ENCODE measurements around the gene SV2B.
A peak's percentile ranks its signal among the peaks of the same experiment; 100 is the strongest.
"Not testable (repeated sequence)": the region's sequence is repeated elsewhere in the genome, so short reads cannot be mapped to it uniquely, and the experiment has no call there.

Gene SV2B

GRCh38 chr15:91099995-91100813, at the start of gene SV2B:
Gene SV2B, plus strand, starts transcription at chr15:91100257. Its CDS starts 126,007 bp downstream, at chr15:91226264.
- peak within 1 kb of the TSS; percentile 54 for H3K4me3 ChIP-seq (ENCODE audit: low read depth, low read length)
- no peak for DNase-seq (ENCODE audit: low read depth)

GRCh38 chr15:91051248-91051647, 48.8 kb upstream of the SV2B start:
- no peak overlapping the region for H3K4me3 ChIP-seq (ENCODE audit: low read depth, low read length)
- DNase-seq (ENCODE audit: low read depth): no peak

- DNase-seq (ENCODE audit: low read depth): no peak
- H3K4me3 ChIP-seq (ENCODE audit: low read depth, low read length): no peak overlapping the region
These were observed 45.2 kb upstream of the SV2B start for GRCh38 chr15:91054816-91055215.

- DNase-seq (ENCODE audit: low read depth): peak; percentile 14
- no peak overlapping the region for H3K4me3 ChIP-seq (ENCODE audit: low read depth, low read length)
These were observed 44.3 kb upstream of the SV2B start for GRCh38 chr15:91055548-91056331.

GRCh38 chr15:91061230-91061629, 38.8 kb upstream of the SV2B start:
- no peak overlapping the region for H3K4me3 ChIP-seq (ENCODE audit: low read depth, low read length)
- no peak for DNase-seq (ENCODE audit: low read depth)

GRCh38 chr15:91061997-91062396, 38.1 kb upstream of the SV2B start:
- no peak overlapping the region for H3K4me3 ChIP-seq (ENCODE audit: low read depth, low read length)
- DNase-seq (ENCODE audit: low read depth): no peak

- DNase-seq (ENCODE audit: low read depth): no peak
- no peak overlapping the region for H3K4me3 ChIP-seq (ENCODE audit: low read depth, low read length)
These were observed 34.6 kb upstream of the SV2B start for GRCh38 chr15:91065505-91065904.

- DNase-seq (ENCODE audit: low read depth): peak; percentile 11
- no peak overlapping the region for H3K4me3 ChIP-seq (ENCODE audit: low read depth, low read length)
These were observed 33.0 kb upstream of the SV2B start for GRCh38 chr15:91067036-91067435.

- DNase-seq (ENCODE audit: low read depth): no peak
- no peak overlapping the region for H3K4me3 ChIP-seq (ENCODE audit: low read depth, low read length)
These were observed 31.6 kb upstream of the SV2B start for GRCh38 chr15:91068436-91068835.

- no peak for DNase-seq (ENCODE audit: low read depth)
These were observed 31.1 kb upstream of the SV2B start for GRCh38 chr15:91068966-91069365.

GRCh38 chr15:91070872-91071271, 29.2 kb upstream of the SV2B start:
- no peak for DNase-seq (ENCODE audit: low read depth)
- no peak overlapping the region for H3K4me3 ChIP-seq (ENCODE audit: low read depth, low read length)

More at GRCh38 chr15:91068966-91069365, 31.1 kb upstream of the SV2B start:
- no peak overlapping the region for H3K4me3 ChIP-seq (ENCODE audit: low read depth, low read length)

GRCh38 chr15:91072161-91072560, 27.9 kb upstream of the SV2B start:
- H3K4me3 ChIP-seq (ENCODE audit: low read depth, low read length): no peak overlapping the region
- DNase-seq (ENCODE audit: low read depth): no peak

- no peak for DNase-seq (ENCODE audit: low read depth)
These were observed 27.0 kb upstream of the SV2B start for GRCh38 chr15:91073077-91073476.

GRCh38 chr15:91073768-91074167, 26.3 kb upstream of the SV2B start:
- DNase-seq (ENCODE audit: low read depth): no peak
- H3K4me3 ChIP-seq (ENCODE audit: low read depth, low read length): no peak overlapping the region

More at GRCh38 chr15:91073077-91073476, 27.0 kb upstream of the SV2B start:
- no peak overlapping the region for H3K4me3 ChIP-seq (ENCODE audit: low read depth, low read length)

GRCh38 chr15:91075739-91076138, 24.3 kb upstream of the SV2B start:
- no peak overlapping the region for H3K4me3 ChIP-seq (ENCODE audit: low read depth, low read length)
- no peak for DNase-seq (ENCODE audit: low read depth)

GRCh38 chr15:91077029-91077428, 23.0 kb upstream of the SV2B start:
- no peak for DNase-seq (ENCODE audit: low read depth)
- no peak overlapping the region for H3K4me3 ChIP-seq (ENCODE audit: low read depth, low read length)

- not testable (repeated sequence) for H3K4me3 ChIP-seq (ENCODE audit: low read depth, low read length); DNase-seq (ENCODE audit: low read depth)
These were observed 6.2 kb upstream of the SV2B start for GRCh38 chr15:91093866-91094265.

- H3K4me3 ChIP-seq (ENCODE audit: low read depth, low read length): no peak overlapping the region
- no peak for DNase-seq (ENCODE audit: low read depth)
These were observed 1.6 kb upstream of the SV2B start for GRCh38 chr15:91098451-91098850.

GRCh38 chr15:91099616-91099994, 452 bp upstream of the SV2B start:
- peak; percentile 17 for DNase-seq (ENCODE audit: low read depth)
- peak overlapping the region; percentile 54 for H3K4me3 ChIP-seq (ENCODE audit: low read depth, low read length)

- H3K4me3 ChIP-seq (ENCODE audit: low read depth, low read length): peak overlapping the region; percentile 54
These were observed 954 bp downstream of the SV2B start for GRCh38 chr15:91100814-91101607.

More at GRCh38 chr15:91100814-91101607, 954 bp downstream of the SV2B start:
- DNase-seq (ENCODE audit: low read depth): no peak

All from skeletal muscle cell (primary cell).